ENCODE measurements around the gene NDUFAB1.
"Not testable (repeated sequence)": the region's sequence is repeated elsewhere in the genome, so short reads cannot be mapped to it uniquely, and the experiment has no call there.

The NDUFAB1 gene

GRCh38 chr16:23595951-23596720 is at the start of gene NDUFAB1:
TSS of gene NDUFAB1 (minus strand) at chr16:23596316. CDS start at chr16:23596290, 26 bp downstream.
- in situ Hi-C loops (cut with MboI; ENCODE audit: low sequenced_read_pairs): no loop called here

GRCh38 chr16:23642246-23642774 is 46.2 kb upstream of the NDUFAB1 start:
- in situ Hi-C loops (cut with MboI; ENCODE audit: low sequenced_read_pairs): no loop called here

GRCh38 chr16:23640931-23641765 is 45.0 kb upstream of the NDUFAB1 start, which contains the start of the genes DCTN5 and PALB2:
TSS of gene DCTN5 (plus strand) at chr16:23641466. CDS start at chr16:23641543, 77 bp downstream.
TSS of gene PALB2 (minus strand) at chr16:23641310. CDS start at chr16:23641157, 153 bp downstream.
- in situ Hi-C loops (cut with MboI; ENCODE audit: low sequenced_read_pairs): no loop called here

GRCh38 chr16:23640615-23640930 is 44.5 kb upstream of the NDUFAB1 start:
- in situ Hi-C loops (cut with MboI; ENCODE audit: low sequenced_read_pairs): no loop called here

GRCh38 chr16:23635958-23636357 is 39.8 kb upstream of the NDUFAB1 start:
- in situ Hi-C loops (cut with MboI; ENCODE audit: low sequenced_read_pairs): no loop called here

- in situ Hi-C loops (cut with MboI; ENCODE audit: low sequenced_read_pairs): no loop called here
These were observed 38.4 kb upstream of the NDUFAB1 start for GRCh38 chr16:23634461-23635036.

- in situ Hi-C loops (cut with MboI; ENCODE audit: low sequenced_read_pairs): not testable (repeated sequence)
These were observed 35.8 kb upstream of the NDUFAB1 start for GRCh38 chr16:23631874-23632273.

- in situ Hi-C loops (cut with MboI; ENCODE audit: low sequenced_read_pairs): no loop called here
These were observed 33.4 kb upstream of the NDUFAB1 start for GRCh38 chr16:23629516-23629915.

- in situ Hi-C loops (cut with MboI; ENCODE audit: low sequenced_read_pairs): no loop called here
These were observed 28.0 kb upstream of the NDUFAB1 start for GRCh38 chr16:23624092-23624491.

GRCh38 chr16:23615805-23616204 is 19.7 kb upstream of the NDUFAB1 start:
- in situ Hi-C loops (cut with MboI; ENCODE audit: low sequenced_read_pairs): no loop called here

- in situ Hi-C loops (cut with MboI; ENCODE audit: low sequenced_read_pairs): no loop called here
These were observed 15.8 kb upstream of the NDUFAB1 start for GRCh38 chr16:23611936-23612335.

- in situ Hi-C loops (cut with MboI; ENCODE audit: low sequenced_read_pairs): not testable (repeated sequence)
These were observed 14.8 kb upstream of the NDUFAB1 start for GRCh38 chr16:23610905-23611304.

GRCh38 chr16:23609929-23610328 is 13.8 kb upstream of the NDUFAB1 start:
- in situ Hi-C loops (cut with MboI; ENCODE audit: low sequenced_read_pairs): no loop called here

- in situ Hi-C loops (cut with MboI; ENCODE audit: low sequenced_read_pairs): no loop called here
These were observed 12.1 kb upstream of the NDUFAB1 start for GRCh38 chr16:23608194-23608593.

GRCh38 chr16:23607726-23608125 is 11.6 kb upstream of the NDUFAB1 start:
- in situ Hi-C loops (cut with MboI; ENCODE audit: low sequenced_read_pairs): no loop called here

GRCh38 chr16:23597003-23597756 is 1.1 kb upstream of the NDUFAB1 start:
- in situ Hi-C loops (cut with MboI; ENCODE audit: low sequenced_read_pairs): no loop called here

- in situ Hi-C loops (cut with MboI; ENCODE audit: low sequenced_read_pairs): no loop called here
These were observed 718 bp downstream of the NDUFAB1 start for GRCh38 chr16:23595246-23595950.

GRCh38 chr16:23594186-23594585 is 1.9 kb downstream of the NDUFAB1 start:
- in situ Hi-C loops (cut with MboI; ENCODE audit: low sequenced_read_pairs): no loop called here

- in situ Hi-C loops (cut with MboI; ENCODE audit: low sequenced_read_pairs): no loop called here
These were observed 5.9 kb downstream of the NDUFAB1 start for GRCh38 chr16:23590181-23590580.

GRCh38 chr16:23587726-23588125 is 8.4 kb downstream of the NDUFAB1 start:
- in situ Hi-C loops (cut with MboI; ENCODE audit: low sequenced_read_pairs): no loop called here
